ENCODE measurements around the gene IDH2.

IDH2 gene

DNA sequence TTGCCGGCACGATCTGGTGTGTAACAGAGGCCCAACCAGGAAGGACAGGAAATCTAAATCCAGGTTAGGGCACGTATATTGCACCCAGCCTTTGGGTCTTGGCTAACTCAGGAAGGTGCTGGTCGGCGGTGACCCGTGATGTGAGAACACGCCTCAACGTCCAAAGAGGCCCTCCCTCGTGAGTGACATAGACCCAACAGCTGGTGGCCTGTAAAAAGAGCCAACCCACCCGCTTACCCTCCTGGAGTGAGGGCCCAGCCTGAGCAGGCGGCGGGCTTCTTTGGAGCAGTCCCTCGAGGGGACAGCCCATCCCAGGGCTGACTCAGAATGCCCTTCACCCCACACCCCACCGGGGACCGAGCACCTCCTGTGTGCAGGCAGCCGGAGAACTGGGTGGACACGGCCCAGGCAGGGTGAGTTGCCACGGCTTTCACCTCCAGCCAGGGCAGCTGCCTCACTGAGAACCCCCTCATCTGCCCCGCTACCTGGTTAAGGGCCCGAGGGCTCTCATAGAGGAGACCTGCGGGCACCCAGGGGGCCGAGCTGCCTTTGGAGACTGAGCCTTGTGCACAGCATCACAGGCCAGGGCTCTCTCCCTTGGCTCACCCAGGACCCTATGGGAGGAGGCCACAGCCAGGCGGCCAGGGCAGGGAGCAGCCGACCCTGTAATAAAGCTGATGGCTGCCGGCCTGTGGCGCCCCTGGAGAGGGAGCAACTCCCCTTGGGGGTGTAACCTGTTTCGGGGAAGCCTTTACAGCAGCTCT, 59.3 kb downstream of the IDH2 start:
- Histone ChIP-seq H3K4me3 (ENCODE audit: low read length) (no peak overlapping the region), H3K9me3 (ENCODE audit: control insufficient read depth, insufficient read depth, low read length) (no peaks in the 10 kb centered on the region), H3K9me2 (replicated peaks; ENCODE audit: control insufficient read depth, low read length) (no peaks in the 10 kb centered on the region), H3K36me3 (ENCODE audit: control insufficient read depth, low read length) (no peaks in the 10 kb centered on the region), H3F3A (ENCODE audit: control insufficient read depth, insufficient read depth) (no peaks in the 10 kb centered on the region; the same call in 1 of the 2 replicates), H3K27ac (ENCODE audit: low read depth, low read length) (no peak overlapping the region), H4K20me1 (ENCODE audit: control insufficient read depth, insufficient read depth, low read depth, low read length) (no peaks in the 10 kb centered on the region), H3K79me2 (ENCODE audit: control insufficient read depth, low read length) (peaks cover 46% of the 10 kb centered on the region), H3K4me2 (ENCODE audit: low read length) (no peak overlapping the region), H3K4me1 (ENCODE audit: control insufficient read depth, low read length) (peaks cover 34% of the 10 kb centered on the region), H3K27me3 (ENCODE audit: control insufficient read depth, low read length) (no peaks in the 10 kb centered on the region)
- no peak for TF ChIP-seq EZH2phosphoT487 (IDR thresholded peaks at IDR 0.05; ENCODE audit: borderline replicate concordance, low read length)
- TF ChIP-seq, protein P1, sequence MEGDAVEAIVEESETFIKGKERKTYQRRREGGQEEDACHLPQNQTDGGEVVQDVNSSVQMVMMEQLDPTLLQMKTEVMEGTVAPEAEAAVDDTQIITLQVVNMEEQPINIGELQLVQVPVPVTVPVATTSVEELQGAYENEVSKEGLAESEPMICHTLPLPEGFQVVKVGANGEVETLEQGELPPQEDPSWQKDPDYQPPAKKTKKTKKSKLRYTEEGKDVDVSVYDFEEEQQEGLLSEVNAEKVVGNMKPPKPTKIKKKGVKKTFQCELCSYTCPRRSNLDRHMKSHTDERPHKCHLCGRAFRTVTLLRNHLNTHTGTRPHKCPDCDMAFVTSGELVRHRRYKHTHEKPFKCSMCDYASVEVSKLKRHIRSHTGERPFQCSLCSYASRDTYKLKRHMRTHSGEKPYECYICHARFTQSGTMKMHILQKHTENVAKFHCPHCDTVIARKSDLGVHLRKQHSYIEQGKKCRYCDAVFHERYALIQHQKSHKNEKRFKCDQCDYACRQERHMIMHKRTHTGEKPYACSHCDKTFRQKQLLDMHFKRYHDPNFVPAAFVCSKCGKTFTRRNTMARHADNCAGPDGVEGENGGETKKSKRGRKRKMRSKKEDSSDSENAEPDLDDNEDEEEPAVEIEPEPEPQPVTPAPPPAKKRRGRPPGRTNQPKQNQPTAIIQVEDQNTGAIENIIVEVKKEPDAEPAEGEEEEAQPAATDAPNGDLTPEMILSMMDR (IDR thresholded peaks at IDR 0.05; ENCODE audit: low read depth, low read length, poor library complexity, severe bottlenecking): no peak

DNA sequence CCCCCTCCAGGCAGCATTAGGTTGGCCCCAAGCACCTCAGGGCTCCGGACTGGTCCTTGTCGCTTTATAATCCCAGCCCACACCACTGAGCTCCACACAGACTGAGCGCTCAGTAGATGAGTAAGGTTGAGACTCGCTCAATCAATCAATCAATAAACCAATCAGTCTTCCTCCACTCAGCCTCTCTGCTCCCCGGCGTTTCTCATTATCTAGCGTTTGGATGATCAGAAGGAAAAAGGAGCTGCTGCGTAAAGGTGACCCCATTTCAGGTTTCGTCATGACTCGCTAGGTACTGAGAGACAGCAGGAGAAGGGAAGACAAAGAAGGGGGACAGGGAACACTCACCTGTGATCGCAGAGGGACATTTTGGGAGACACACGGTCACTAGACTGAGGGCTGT, 59.9 kb downstream of the IDH2 start:
- Histone ChIP-seq H3K27me3 (ENCODE audit: control insufficient read depth, low read length) (no peaks in the 10 kb centered on the region), H3K4me2 (ENCODE audit: low read length) (no peak overlapping the region), H3K4me1 (ENCODE audit: control insufficient read depth, low read length) (peaks cover 38% of the 10 kb centered on the region), H3K79me2 (ENCODE audit: control insufficient read depth, low read length) (peaks cover 48% of the 10 kb centered on the region), H3K36me3 (ENCODE audit: control insufficient read depth, low read length) (no peaks in the 10 kb centered on the region), H3K4me3 (ENCODE audit: low read length) (no peak overlapping the region), H3K9me3 (ENCODE audit: control insufficient read depth, insufficient read depth, low read length) (no peaks in the 10 kb centered on the region), H3F3A (ENCODE audit: control insufficient read depth, insufficient read depth) (no peaks in the 10 kb centered on the region; the same call in 1 of the 2 replicates), H3K9me2 (replicated peaks; ENCODE audit: control insufficient read depth, low read length) (no peaks in the 10 kb centered on the region), H3K27ac (ENCODE audit: low read depth, low read length) (no peak overlapping the region), H4K20me1 (ENCODE audit: control insufficient read depth, insufficient read depth, low read depth, low read length) (no peaks in the 10 kb centered on the region)
- TF ChIP-seq, protein P1 (IDR thresholded peaks at IDR 0.05; ENCODE audit: low read depth, low read length, poor library complexity, severe bottlenecking): no peak
- TF ChIP-seq EZH2phosphoT487 (IDR thresholded peaks at IDR 0.05; ENCODE audit: borderline replicate concordance, low read length): no peak

DNA sequence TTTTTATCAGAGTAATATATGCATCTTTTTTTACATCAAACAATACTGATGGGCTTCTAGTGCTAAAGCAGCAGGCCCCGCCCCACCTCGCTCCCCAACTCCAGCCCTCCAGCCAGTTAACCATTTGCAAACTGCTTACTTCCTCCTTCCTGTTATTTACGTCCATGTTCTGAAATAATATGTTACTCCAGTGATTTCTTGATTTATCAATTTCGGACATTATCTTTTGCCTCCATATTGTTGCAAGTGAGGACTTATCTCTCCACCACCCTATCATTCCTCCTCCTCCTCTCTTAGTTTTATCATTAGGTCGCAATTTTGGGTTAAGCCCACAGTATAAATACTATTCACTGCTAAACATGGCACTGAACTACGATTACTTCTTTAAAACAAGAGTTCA, 61.6 kb downstream of the IDH2 start:
- Histone ChIP-seq H3K4me2 (ENCODE audit: low read length) (no peak overlapping the region), H3K79me2 (ENCODE audit: control insufficient read depth, low read length) (peaks cover 49% of the 10 kb centered on the region), H4K20me1 (ENCODE audit: control insufficient read depth, insufficient read depth, low read depth, low read length) (no peaks in the 10 kb centered on the region), H3K27me3 (ENCODE audit: control insufficient read depth, low read length) (no peaks in the 10 kb centered on the region), H3F3A (ENCODE audit: control insufficient read depth, insufficient read depth) (no peaks in the 10 kb centered on the region; the same call in 1 of the 2 replicates), H3K9me2 (replicated peaks; ENCODE audit: control insufficient read depth, low read length) (no peaks in the 10 kb centered on the region), H3K4me1 (ENCODE audit: control insufficient read depth, low read length) (peaks cover 24% of the 10 kb centered on the region), H3K27ac (ENCODE audit: low read depth, low read length) (no peak overlapping the region), H3K36me3 (ENCODE audit: control insufficient read depth, low read length) (no peaks in the 10 kb centered on the region), H3K4me3 (ENCODE audit: low read length) (no peak overlapping the region), H3K9me3 (ENCODE audit: control insufficient read depth, insufficient read depth, low read length) (no peaks in the 10 kb centered on the region)
- TF ChIP-seq, protein P1 (IDR thresholded peaks at IDR 0.05; ENCODE audit: low read depth, low read length, poor library complexity, severe bottlenecking): no peak
- TF ChIP-seq EZH2phosphoT487 (IDR thresholded peaks at IDR 0.05; ENCODE audit: borderline replicate concordance, low read length): no peak
